GM19467 (cell line): ENCODE measurements around the gene PIH1D1.
"Not testable (repeated sequence)": the region's sequence is repeated elsewhere in the genome, so short reads cannot be mapped to it uniquely, and the experiment has no call there.

ENCODE experiments used
- ATAC-seq: cut with Tn5 transposase; IDR thresholded peaks from one replicate; pipeline ENCODE4 v1.9.1; 2021; ENCODE audit warnings: mild to moderate bottlenecking, moderate library complexity; ENCODE audit not compliant: unreplicated experiment

PIH1D1 gene

GRCh38 chr19:49481020-49481683, 29.5 kb upstream of the PIH1D1 start:
- no peak for ATAC-seq

GRCh38 chr19:49479975-49480628, 28.5 kb upstream of the PIH1D1 start:
- no peak for ATAC-seq

GRCh38 chr19:49475995-49476880, 24.6 kb upstream of the PIH1D1 start:
- no peak for ATAC-seq

- ATAC-seq, result no peak
These were observed 23.7 kb upstream of the PIH1D1 start for GRCh38 chr19:49475191-49475917.

- no peak for ATAC-seq
These were observed 22.9 kb upstream of the PIH1D1 start for GRCh38 chr19:49474542-49474924.

GRCh38 chr19:49473868-49474541, 22.4 kb upstream of the PIH1D1 start, which contains the start of gene FLT3LG:
Gene FLT3LG, plus strand, starts transcription at chr19:49474215. Its CDS starts 425 bp downstream, at chr19:49474640.
- peak; percentile 43 for ATAC-seq

- not testable (repeated sequence) for ATAC-seq
These were observed 21.9 kb upstream of the PIH1D1 start for GRCh38 chr19:49473501-49473867.

- ATAC-seq, result no peak
These were observed 21.3 kb upstream of the PIH1D1 start for GRCh38 chr19:49472936-49473335.

- no peak for ATAC-seq
These were observed 19.0 kb upstream of the PIH1D1 start for GRCh38 chr19:49470615-49470978.

GRCh38 chr19:49469828-49470614, 18.4 kb upstream of the PIH1D1 start:
- ATAC-seq, result peak; percentile 50

GRCh38 chr19:49468746-49469447, 17.3 kb upstream of the PIH1D1 start:
- ATAC-seq, result peak; percentile 52

GRCh38 chr19:49468199-49468598, 16.6 kb upstream of the PIH1D1 start:
- ATAC-seq, result no peak

- no peak for ATAC-seq
These were observed 13.8 kb upstream of the PIH1D1 start for GRCh38 chr19:49465371-49465770.

GRCh38 chr19:49463960-49464740, 12.5 kb upstream of the PIH1D1 start:
- no peak for ATAC-seq

- ATAC-seq, result no peak
These were observed 10.9 kb upstream of the PIH1D1 start for GRCh38 chr19:49462492-49462891.

- ATAC-seq, result no peak
These were observed 10.0 kb upstream of the PIH1D1 start for GRCh38 chr19:49461656-49462055.

- not testable (repeated sequence) for ATAC-seq
These were observed 9.5 kb upstream of the PIH1D1 start for GRCh38 chr19:49461130-49461529.

GRCh38 chr19:49459388-49459787, 7.8 kb upstream of the PIH1D1 start:
- no peak for ATAC-seq
